Activated CD8-positive, alpha-beta memory T cell treated with anti-CD3 and anti-CD28 coated beads, Interleukin-2, amount 50 U/mL, for 48 hours (primary cell): ENCODE measurements around the gene ZFX.
"Not testable (repeated sequence)": the region's sequence is repeated elsewhere in the genome, so short reads cannot be mapped to it uniquely, and the experiment has no call there.

Experiments
- DNase-seq: peaks from one replicate; pipeline ENCODE4 v3.0.0-alpha.2; 2020

ZFX gene

GRCh38 chrX:24149351-24150050 is at the start of gene ZFX:
Gene ZFX, plus strand, starts transcription at chrX:24149729. Its CDS starts 23,014 bp downstream, at chrX:24172743.
- peak; percentile 67 for DNase-seq

DNA sequence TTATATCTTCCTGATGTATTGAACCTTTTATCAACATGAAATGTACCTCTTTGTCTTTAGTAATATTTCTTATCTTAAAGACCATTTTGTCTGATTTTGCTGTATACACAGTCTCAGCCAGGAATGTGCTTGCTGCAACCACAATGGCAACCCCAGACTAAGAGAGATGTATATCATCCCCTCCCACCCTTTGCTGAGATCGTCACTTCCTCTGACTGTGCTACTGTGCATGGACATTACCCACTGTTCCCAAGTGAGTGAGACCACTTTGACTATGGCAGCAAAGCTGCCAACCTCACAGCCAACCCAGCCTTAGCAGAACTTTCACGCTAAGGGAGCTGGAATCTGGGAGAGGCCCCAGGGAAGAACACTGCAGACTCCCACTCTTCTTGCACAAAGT is 48.8 kb upstream of the ZFX start:
- no peak for DNase-seq

GRCh38 chrX:24110069-24110468 is 39.5 kb upstream of the ZFX start:
- DNase-seq: no peak

- DNase-seq: no peak
Measured at GRCh38 chrX:24113181-24113580, 36.3 kb upstream of the ZFX start.

DNA sequence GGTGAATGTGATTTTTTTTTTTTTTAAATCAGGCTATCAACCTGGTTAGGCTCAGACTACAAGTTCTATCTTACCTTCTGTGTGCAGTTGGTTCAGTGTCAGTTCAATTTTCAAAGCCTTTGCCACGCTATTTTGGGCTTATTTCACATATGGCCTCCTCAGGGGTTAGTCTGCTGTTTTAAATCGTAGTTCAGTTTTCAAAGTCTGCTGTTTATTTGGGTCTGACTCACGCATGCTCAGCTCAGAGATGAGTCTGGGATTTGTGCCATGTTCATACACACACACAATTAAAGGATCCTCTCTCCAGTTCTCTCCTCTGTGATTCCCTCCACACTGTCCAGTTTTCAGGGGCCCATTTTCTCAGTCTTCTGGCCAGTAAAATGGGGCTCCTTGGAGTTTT is 32.3 kb upstream of the ZFX start:
- DNase-seq: no peak

GRCh38 chrX:24124244-24124799 is 25.2 kb upstream of the ZFX start:
- DNase-seq: no peak

GRCh38 chrX:24125028-24125612 is 24.4 kb upstream of the ZFX start:
- no peak for DNase-seq

GRCh38 chrX:24131476-24131875 is 18.1 kb upstream of the ZFX start:
- DNase-seq: no peak

DNA sequence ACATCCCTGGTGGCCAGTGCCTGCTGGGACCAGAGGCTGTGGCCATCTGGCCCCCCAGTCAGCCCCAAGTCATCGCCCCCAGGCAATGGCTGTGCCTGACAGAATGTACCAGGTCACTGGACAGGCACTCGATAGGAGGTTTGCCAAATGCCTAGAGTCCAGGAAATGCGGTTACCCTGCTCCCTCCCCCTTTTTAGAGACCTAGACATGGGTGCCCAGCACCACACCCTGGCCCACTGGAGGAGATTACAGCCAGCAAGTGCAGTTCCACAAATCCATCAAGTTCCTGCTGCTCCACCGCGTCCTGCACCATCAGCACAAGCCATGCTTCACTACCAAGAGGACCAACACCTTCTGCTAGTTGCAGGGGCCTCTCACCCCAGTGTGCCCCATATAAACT is 16.2 kb upstream of the ZFX start:
- DNase-seq: no peak

- DNase-seq: not testable (repeated sequence)
Measured at GRCh38 chrX:24135768-24136167, 13.8 kb upstream of the ZFX start.

DNA sequence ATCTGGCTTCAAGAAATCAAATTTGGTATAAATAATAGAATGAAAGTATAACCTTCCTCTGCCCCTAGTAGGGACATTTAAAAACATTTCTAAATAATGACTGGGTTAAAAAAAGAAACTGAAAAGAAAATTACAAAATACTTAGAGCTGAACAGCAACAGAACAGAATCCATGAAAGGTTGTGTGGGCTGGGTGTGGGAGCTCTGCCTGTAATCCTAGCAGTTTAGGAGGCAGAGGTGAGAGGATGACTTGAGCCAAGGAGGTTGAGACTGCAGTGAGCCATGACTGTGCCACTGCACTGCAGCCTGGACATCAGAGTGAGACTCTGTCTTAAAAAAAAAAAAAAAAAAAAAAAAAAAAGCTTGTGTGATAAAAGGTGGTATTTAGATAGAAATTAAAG is 12.3 kb upstream of the ZFX start:
- DNase-seq: no peak

- not testable (repeated sequence) for DNase-seq
Measured at GRCh38 chrX:24143982-24144381, 5.5 kb upstream of the ZFX start.

DNA sequence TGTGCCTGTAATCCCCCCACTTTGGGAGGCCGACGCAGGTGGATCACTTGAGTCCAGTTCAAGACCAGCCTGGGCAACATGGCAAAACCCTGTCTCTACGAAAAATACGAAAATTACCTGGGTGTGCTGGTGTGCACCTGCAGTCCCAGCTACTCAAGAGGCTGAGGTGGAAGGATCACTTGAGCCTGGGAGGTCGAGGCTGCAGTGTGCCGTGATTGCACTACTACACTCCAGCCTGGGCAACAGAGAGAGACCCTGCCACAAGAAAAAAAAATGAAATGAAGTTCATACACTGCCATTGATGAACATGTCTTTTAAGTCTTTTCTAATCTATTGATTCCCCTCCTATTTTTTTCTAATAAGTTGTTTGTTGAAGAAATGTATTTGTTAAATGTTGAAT is 5.0 kb upstream of the ZFX start:
- DNase-seq: no peak

- no peak for DNase-seq
Measured at GRCh38 chrX:24145303-24146186, 4.0 kb upstream of the ZFX start.

- no peak for DNase-seq
Measured at GRCh38 chrX:24146283-24146949, 3.1 kb upstream of the ZFX start.

- DNase-seq: no peak
Measured at GRCh38 chrX:24147165-24147564, 2.4 kb upstream of the ZFX start.

DNA sequence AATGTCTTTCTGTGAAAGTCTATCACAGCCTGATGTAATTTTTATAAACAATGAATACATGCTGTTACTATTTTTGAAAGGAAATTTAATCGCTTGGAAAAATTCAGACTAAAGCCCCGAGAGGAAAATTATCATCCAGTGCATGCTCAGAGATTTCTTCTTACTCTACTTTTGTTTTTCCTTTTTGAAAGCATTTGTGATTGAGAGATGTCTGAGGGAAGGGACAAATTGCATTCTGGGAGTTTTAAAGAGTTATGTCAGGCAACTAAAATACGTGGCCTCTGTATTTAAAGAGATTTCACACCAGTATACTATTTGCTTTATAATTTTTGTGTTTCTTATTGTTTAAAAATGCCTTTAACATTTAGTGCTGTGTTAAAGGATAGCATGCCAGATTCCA is 1.4 kb upstream of the ZFX start:
- DNase-seq: no peak

DNA sequence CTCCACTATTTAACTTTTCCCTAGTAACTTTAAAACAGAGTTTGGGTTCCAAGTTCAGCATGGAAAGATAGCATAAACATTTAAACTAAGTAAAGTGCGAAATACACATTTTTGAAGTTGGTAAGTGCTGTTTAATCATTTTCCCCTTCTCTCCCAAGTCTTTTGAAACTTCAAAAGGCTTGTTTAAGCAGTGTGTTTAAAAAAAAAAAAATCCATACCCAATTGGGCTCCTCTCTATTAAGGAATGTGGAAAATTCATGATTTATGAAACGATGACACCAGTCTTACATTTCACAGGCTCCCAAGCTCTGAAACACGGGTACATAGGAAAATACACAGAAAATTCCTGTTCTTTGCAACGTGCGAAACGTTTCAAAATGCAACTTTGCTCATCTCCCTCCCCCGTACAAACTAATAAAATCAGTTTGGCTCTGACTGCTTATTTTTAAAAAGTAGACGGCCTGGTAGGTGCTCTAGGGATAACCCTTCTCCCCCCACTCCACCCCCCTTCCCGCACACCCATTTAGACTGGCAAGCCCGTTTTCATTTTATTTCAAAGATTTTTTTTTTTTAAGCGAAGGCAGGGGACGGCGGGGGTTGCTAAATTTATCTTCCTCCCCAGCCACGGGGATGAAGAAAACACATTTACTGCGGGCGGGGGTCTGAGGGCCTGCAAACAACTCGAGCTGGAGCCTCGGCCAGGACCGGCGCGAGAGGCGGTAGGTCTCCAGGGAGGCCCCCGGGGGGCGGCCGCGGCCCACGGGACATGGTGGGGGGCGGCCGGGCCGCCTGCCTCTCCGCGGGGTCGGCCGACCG is 786 bp upstream of the ZFX start:
- peak; percentile 57 for DNase-seq

DNA sequence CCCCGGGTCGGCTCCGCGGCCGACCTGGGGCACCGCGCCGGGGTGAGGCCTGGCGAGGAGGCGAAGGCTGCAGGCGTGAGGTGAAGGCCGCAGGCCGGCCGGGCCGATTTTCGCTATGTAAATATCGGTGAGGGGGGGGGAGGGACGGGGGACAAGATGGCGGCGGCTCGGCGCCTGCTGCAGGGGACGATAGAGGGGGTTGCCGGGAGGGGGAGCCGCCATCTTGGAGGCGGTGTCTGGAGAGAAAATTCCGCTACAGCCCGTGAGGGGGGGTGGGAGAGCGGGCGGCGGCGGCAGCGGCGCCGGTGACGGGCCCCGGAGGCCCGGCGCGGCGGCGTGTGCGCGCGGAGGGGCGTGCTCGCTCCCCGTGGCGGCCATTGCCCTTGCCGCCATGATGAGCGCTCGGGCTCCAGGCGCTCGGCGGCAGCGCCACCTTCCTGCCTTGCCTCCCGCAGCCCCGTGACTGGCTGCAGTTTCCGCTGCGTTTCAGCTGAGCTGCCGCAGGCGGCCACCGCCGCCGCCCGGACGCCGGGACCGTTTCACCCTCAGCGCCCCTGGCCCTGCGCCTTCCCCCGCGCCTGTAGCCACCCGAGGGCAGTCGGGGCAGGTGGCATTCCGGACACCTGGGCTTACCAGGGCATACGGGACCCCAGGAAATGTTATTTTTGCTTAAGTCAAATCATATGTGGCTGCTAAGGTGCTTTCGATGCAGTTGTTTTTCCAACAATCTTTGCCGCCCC is 692 bp downstream of the ZFX start:
- DNase-seq: peak; percentile 83

DNA sequence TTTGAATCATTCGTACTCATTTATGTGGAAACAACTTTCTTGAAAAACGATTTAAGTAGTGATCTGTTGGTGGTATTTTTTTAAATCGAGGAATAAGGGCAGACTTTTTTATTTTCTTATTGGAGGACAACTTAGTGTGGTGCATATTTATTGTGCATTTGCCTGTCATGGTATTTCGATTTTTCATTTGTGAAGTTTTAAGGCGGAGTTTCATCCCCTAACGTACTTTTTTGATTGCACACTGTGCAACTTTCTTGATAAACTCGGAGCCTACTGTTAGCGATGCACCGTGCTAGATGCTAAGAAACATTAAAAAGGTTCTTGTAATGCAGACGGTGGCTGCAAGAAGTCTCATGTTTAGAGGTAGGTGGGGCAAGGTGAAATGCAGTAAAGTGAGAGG is 1.4 kb downstream of the ZFX start:
- DNase-seq: no peak

GRCh38 chrX:24151513-24151912 is 2.0 kb downstream of the ZFX start:
- DNase-seq: no peak
